Aorta (tissue), 5 donors: ENCODE data around the gene GNS. TPM values are rescaled to one million over a fixed set of nuclear protein-coding genes. Genes with fewer than 3 reads are reported as not detected.
A peak's percentile ranks its signal among the peaks of the same experiment; 100 is the strongest.

Experiments
- ATAC-seq: fragments of 200-7000 bp; cut with Tn5 transposase; one replicate; pipeline ENCODE4 v1.9.1; 2022; ENCODE audit warnings: moderate library complexity; ENCODE audit not compliant: low FRiP score
- DNase-seq, 2 donors: peaks; one replicate each; pipeline ENCODE4 v3.0.0-alpha.2; 2020
- H3K27ac ChIP-seq, 2 donors: one replicate each; pipeline ENCODE4 v1.5.1; 2013; ENCODE audit warnings: low read length in 2 of 2, mild to moderate bottlenecking in 2 of 2, moderate library complexity in 2 of 2, control low read depth in 1 of 2, inconsistent platforms in 1 of 2, low read depth in 1 of 2
- H3K27me3 ChIP-seq, 2 donors: one replicate each; pipeline ENCODE4 v1.6.1; 2013; ENCODE audit warnings: control low read depth in 1 of 2, low read length in 1 of 2, mild to moderate bottlenecking in 1 of 2, moderate library complexity in 1 of 2; ENCODE audit not compliant: insufficient read depth in 2 of 2, control insufficient read depth in 1 of 2
- H3K36me3 ChIP-seq, 2 donors: one replicate each; pipeline ENCODE4 v1.6.1; 2013; ENCODE audit warnings: control low read depth in 1 of 2, low read length in 1 of 2, mild to moderate bottlenecking in 1 of 2; ENCODE audit not compliant: insufficient read depth in 2 of 2, control insufficient read depth in 1 of 2
- H3K4me1 ChIP-seq, 2 donors: one replicate each; pipeline ENCODE4 v1.6.1; 2013; ENCODE audit warnings: low read length in 2 of 2, control low read depth in 1 of 2, mild to moderate bottlenecking in 1 of 2, moderate library complexity in 1 of 2; ENCODE audit not compliant: insufficient read depth in 2 of 2, control insufficient read depth in 1 of 2
- H3K4me3 ChIP-seq, 2 donors: one replicate each; pipeline ENCODE4 v1.5.1; 2013; ENCODE audit warnings: low read length in 2 of 2, control low read depth in 1 of 2, mild to moderate bottlenecking in 1 of 2
- H3K9me3 ChIP-seq: one replicate; pipeline ENCODE4 v1.6.1; 2013; ENCODE audit warnings: mild to moderate bottlenecking, low read length; ENCODE audit not compliant: control insufficient read depth
- WGBS, 2 donors: extraction: QIAGEN DNeasy Blood & Tissue Kit; methylation state at CpG; one replicate each; pipeline ENCODE4 v1.1.7; 2013; 5-methylcytosine and 5-hydroxymethylcytosine counted together
- intact Hi-C, 2 donors: fragments of 100-400 bp; cut with DNase I; formaldehyde crosslinking; loops; one replicate each; pipeline versions ENCODE4 v1.14.2 to v1.15.0; 2022
- polyA plus RNA-seq, 2 donors: library from polyadenylated mRNA; stranded (reverse); fragments of 200-250 nt; gene quantifications; one replicate each; pipeline ENCODE4 v1.2.3, GENCODE V29; 2013
- total RNA-seq, 2 donors: library from RNA; stranded (reverse); fragmentation: NEBNext Ultra II Directional; extraction: Animal tissue kit (Norgen Biotek cat#: 25700); gene quantifications; one replicate each; pipeline ENCODE4 v1.2.1, GENCODE V29; 2021
- donor health status: healthy with polysubstance abuse.
- donor health status: Bipolar disorder and iron deficiency.
- donor health status: DM: no; HTN: no; CAD: no.
- donor health status: DM: no; HTN: no; CAD: no.
- donor health status: DM: yes; HTN: yes; CAD: no.

The GNS gene
- total and polyA plus RNA-seq, 4 donors: 29.6 to 152 (median 78.4) TPM

DNA sequence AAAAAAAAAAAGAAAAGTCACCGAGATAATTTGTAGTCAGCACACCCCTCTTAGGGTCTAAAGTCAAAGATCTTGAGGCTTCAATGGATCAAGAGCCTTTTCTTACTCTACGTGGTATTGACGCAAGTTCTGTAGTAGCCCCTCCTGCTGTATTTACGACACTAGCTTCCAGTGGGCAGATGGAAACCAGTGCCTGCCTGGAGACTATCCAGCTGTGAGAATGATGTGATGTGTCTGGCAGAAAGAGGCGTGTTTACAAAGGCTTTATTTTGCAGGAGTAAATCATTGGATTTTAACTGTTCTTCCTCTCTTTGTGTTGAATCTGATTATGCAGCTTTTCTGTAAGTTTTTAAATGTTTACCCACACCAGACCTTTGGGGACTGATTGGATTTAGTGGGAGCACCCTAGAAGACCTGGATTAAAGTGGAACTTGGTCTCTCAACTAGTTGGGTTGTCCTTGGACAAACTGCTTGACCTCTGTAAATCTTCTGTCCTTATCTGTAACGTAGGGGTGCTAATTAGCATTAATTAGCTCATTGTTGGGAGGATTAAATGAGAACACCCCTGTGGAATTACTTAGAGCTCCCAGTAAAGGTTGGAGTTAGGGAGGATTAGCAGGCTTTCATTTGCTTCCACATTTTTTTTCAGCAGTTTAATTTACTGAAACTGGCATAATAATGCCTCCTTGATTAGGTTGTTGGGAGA, 76.5 kb downstream of the GNS start:
- Histone ChIP-seq H3K27ac (peak overlapping the region; percentile 44 to 76), H3K27me3 (no peaks in the 10 kb centered on the region), H3K9me3 (no peaks in the 10 kb centered on the region), H3K36me3 (peaks cover 0 to 2% of the 10 kb centered on the region in 2 donors), H3K4me1 (peaks cover 3 to 4% of the 10 kb centered on the region in 2 donors), H3K4me3 (no peak overlapping the region)
- intact Hi-C loops: no loop called here
- 6% methylated on average over 6 of the region's 6 CpGs for WGBS, 2 donors
- peak; percentile 71 for ATAC-seq
- peak in 1 of 2 donors; percentile 68 for DNase-seq

DNA sequence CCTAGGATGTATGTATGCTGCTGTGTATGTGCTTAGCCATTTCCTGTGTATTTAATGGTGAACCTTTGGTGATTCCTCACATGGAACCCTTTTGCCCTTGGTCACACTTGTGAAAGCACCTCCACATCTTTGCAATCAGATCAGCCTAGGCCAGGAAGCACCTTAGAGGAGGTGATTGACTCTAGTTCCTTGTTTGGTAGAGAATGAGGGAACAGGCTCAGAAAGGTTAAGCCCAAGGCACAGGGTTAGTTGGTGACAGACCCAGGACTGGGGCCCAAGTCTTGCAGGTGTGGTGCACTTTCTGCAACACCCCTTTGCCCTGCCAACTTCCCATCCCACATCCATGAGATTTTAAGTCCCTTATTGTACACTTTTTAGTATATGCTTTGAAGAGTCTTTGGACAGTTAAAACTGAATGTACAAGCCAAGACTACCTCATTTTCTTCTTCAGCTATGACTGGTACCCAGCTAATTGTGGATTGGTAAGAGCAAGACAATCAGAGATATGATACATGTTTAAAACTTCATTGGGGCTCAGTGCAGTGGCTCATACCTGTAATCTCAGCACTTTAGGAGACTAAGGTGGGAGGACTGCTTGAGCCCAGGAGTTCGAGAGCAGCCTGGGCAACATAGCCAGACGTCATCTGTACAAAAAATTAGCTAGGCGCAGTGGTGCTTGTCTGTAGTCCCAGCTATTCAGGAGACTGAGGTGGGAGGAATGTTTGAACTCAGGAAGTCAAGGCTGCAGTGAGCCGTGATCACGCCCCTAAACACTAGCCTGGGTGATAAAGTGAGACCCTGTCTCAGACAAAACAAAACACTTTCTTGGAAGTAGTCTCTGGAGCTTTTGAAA, 77.8 kb downstream of the GNS start:
- intact Hi-C loops: no loop called here

DNA sequence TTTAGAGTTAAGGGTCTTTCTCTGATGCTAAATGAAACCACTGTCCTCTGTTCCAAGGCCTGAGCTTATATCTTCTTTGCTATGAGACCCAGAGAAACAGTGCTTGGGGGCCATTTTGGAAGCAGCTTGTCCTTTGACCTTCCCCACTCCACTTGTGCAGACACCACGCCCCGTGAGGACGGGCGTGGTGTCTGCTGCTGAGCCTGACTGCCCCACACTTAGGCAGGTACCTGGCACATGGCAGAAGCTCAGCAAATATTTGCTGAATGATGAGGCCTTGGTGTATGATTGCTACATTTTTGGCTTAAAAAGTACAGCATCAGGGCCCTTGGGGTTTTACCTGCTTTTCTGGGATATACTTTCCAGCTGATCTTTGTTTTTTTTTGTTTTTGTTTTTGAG, 79.0 kb downstream of the GNS start:
- 65 to 81% methylated on average over 4 of the region's 4 CpGs for WGBS, 2 donors
- peak overlapping the region; percentile 92 to 93 for H3K27ac ChIP-seq
- H3K4me1 ChIP-seq: peaks cover 6 to 10% of the 10 kb centered on the region in 2 donors
- H3K27me3 ChIP-seq: no peaks in the 10 kb centered on the region
- H3K36me3 ChIP-seq: no peaks in the 10 kb centered on the region
- H3K9me3 ChIP-seq: no peaks in the 10 kb centered on the region
- no peak overlapping the region for H3K4me3 ChIP-seq
- intact Hi-C loops: no loop called here
- ATAC-seq (no peak), DNase-seq (no peak)

More for the DNA sequence above, 77.8 kb downstream of the GNS start:
- 7 to 20% methylated on average over 5 of the region's 5 CpGs for WGBS, 2 donors
- Histone ChIP-seq H3K27me3 (no peaks in the 10 kb centered on the region), H3K9me3 (no peaks in the 10 kb centered on the region), H3K4me3 (no peak overlapping the region), H3K4me1 (peaks cover 3 to 7% of the 10 kb centered on the region in 2 donors), H3K27ac (peak overlapping the region; percentile 50 to 68), H3K36me3 (peaks cover 0 to 2% of the 10 kb centered on the region in 2 donors)
- DNase-seq (no peak), ATAC-seq (no peak)

DNA sequence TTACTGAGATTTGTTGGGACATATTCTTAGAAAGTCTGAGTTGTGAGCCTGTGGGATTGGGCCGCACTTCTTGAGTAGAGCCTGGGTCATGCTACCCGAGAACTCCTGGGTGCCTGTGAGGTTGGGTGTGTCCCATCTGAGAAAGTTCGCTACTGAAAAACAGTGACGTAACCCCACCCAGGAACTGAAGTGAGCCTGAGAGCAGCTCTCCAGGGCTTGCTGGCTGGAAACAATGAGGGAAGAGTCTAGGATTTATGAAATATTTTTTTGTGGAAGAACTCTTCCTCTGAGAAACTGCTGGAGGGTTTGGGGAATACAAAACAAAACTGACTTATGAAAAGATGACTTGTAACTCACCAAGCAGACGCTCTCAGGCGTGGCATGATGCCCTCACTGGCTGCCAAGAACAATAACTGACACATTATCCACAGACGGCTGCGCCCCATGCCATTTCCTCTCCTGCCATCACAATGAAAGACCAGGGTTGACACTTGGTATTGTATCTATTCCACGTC, 79.7 kb downstream of the GNS start:
- Histone ChIP-seq H3K9me3 (no peaks in the 10 kb centered on the region), H3K27ac (peak overlapping the region; percentile 92 to 93), H3K36me3 (no peaks in the 10 kb centered on the region), H3K4me3 (peak overlapping the region in 1 of 2 donors; percentile 19), H3K4me1 (peaks cover 6 to 13% of the 10 kb centered on the region in 2 donors), H3K27me3 (no peaks in the 10 kb centered on the region)
- intact Hi-C loops: loop anchor here in 1 of 2 donors (5.0 kb wide), 1 partner anchor 67 kb away; the partner anchor contains the start of gene RASSF3
- DNase-seq (peak; percentile 88 to 89), ATAC-seq (peak; percentile 59)
- 0 to 3% methylated on average over 9 of the region's 9 CpGs for WGBS, 2 donors

DNA sequence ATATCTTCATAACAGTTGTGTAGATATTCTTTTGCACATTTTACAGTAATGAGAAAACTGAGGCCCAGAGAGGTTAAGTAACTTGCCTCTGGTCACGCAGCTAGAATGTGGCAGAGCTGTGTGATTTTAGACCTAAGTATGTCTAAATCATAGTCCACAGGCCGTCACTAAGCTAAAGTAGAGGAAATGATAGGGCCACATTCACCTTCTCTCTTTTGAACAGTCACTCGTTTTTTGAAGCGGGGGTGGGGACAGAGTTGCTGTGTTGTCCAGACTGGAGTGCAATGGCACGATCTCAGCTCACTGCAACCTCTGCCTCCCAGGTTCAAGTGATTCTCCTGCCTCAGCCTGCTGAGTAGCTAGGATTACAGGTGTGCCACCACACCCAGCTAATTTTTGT, 80.4 kb downstream of the GNS start:
- H3K9me3 ChIP-seq: no peaks in the 10 kb centered on the region
- WGBS, 2 donors: 64 to 67% methylated on average over 5 of the region's 5 CpGs
- intact Hi-C loops: loop anchor here in 1 of 2 donors (5.0 kb wide), 1 partner anchor 67 kb away; the partner anchor contains the start of gene RASSF3
- H3K4me1 ChIP-seq: peaks cover 8 to 19% of the 10 kb centered on the region in 2 donors
- H3K4me3 ChIP-seq: no peak overlapping the region
- no peaks in the 10 kb centered on the region for H3K27me3 ChIP-seq
- DNase-seq (no peak), ATAC-seq (no peak)
- H3K36me3 ChIP-seq: no peaks in the 10 kb centered on the region
- H3K27ac ChIP-seq: peak overlapping the region; percentile 50 to 89

DNA sequence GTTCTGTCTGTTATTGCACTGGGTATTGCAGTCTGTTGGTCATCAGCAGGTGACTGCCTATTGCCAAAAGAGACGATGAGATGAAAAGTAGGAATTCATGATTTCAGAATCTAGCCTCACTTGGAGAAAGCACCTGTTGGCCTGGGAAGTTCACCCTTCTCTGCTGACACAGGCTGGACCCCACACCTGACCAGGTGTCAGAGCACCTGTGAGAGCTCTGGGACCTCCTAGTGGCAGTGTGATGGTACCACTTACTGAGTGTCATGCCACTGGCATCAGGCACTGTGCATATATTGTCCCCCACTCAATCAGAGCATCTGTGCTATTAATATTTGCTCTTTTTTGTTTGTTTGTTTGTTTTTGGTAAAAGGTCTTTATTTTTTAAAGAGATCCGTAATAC, 81.0 kb downstream of the GNS start:
- Histone ChIP-seq H3K27me3 (no peaks in the 10 kb centered on the region), H3K27ac (peak overlapping the region; percentile 31 to 89), H3K4me3 (no peak overlapping the region), H3K4me1 (peaks cover 6 to 19% of the 10 kb centered on the region in 2 donors), H3K9me3 (no peaks in the 10 kb centered on the region), H3K36me3 (no peaks in the 10 kb centered on the region)
- 53 to 57% methylated on average over 2 of the region's 2 CpGs for WGBS, 2 donors
- intact Hi-C loops: loop anchor here in 1 of 2 donors (5.0 kb wide), 1 partner anchor 66 kb away; the partner anchor contains the start of gene RASSF3
- DNase-seq (no peak), ATAC-seq (no peak)

DNA sequence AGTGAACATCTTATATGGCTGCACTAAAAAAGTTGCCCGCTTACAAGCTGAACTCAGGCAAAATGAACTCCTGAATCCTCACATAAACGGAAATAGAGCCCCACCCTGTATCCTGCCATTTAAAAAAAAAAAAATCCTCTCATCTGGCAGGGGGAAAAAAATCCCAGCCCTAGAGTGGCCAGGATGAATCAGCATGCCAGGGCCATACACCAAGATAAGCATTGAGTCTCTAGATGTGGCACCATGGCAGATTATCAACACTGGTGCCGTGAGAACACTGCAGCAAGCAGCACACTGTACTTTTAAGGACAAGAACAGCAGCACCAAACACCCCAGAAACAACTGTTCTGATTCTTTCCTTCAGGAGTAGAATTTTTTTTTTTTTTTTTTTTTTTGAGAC, 83.4 kb downstream of the GNS start:
- Histone ChIP-seq H3K27ac (peak overlapping the region; percentile 97 to 98), H3K27me3 (no peaks in the 10 kb centered on the region), H3K4me3 (no peak overlapping the region), H3K4me1 (peaks cover 11 to 27% of the 10 kb centered on the region in 2 donors), H3K9me3 (no peaks in the 10 kb centered on the region), H3K36me3 (no peaks in the 10 kb centered on the region)
- ATAC-seq: peak; percentile 86
- intact Hi-C loops: loop anchor here in 1 of 2 donors (5.0 kb wide), 1 partner anchor 63 kb away; the partner anchor contains the start of gene RASSF3
- DNase-seq: peak; percentile 78 to 84
- 3 to 5% methylated on average over 3 of the region's 3 CpGs for WGBS, 2 donors

DNA sequence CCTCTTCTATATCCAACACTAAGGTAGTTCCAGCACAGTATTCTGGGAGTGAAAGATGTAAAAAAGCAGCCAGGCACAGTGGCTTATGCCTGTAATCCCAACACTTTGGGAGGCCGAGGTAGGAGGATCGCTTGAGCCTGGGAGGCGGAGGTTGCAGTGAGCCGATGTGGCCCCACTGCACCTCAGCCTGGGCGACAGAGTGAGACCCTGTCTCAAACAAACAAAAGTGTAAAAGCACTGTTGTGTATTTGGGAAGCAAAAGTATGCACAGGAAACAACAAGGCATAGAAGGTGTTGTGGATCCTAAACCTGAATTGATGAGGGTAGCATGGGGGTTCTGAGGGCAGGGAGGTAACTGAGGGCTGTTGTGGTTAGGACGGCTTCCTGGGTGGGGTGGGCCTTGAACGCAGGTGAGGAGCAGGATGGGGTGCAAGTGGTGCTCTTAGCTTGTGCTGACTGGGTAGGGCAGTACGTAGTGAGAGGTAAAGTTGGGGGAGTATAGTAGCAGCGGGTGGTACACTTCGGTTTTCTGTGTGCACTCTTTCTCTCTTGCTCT, 84.8 kb downstream of the GNS start:
- DNase-seq (no peak), ATAC-seq (no peak)
- Histone ChIP-seq H3K27ac (peak overlapping the region; percentile 54 to 97), H3K27me3 (no peaks in the 10 kb centered on the region), H3K4me3 (no peak overlapping the region), H3K9me3 (no peaks in the 10 kb centered on the region), H3K36me3 (no peaks in the 10 kb centered on the region), H3K4me1 (peaks cover 12 to 31% of the 10 kb centered on the region in 2 donors)
- intact Hi-C loops: no loop called here
- WGBS, 2 donors: 71 to 77% methylated on average over 10 of the region's 10 CpGs
